AG09309 (cell line): Measurements from ENCODE around the gene TCIRG1.

Experiments
- DNase-seq: peaks from one replicate; pipeline ENCODE4 v3.0.0-alpha.2; 2010; ENCODE audit warnings: low read depth
- H3K4me3 ChIP-seq: 2 replicates; pipeline ENCODE4 v1.5.1; 2011; ENCODE audit warnings: mild to moderate bottlenecking, low read depth, low read length, moderate library complexity; ENCODE audit not compliant: control insufficient read depth
- TF ChIP-seq, protein P1 (sequence below): IDR thresholded peaks from 2 replicates; pipeline ENCODE4 v1.5.1; 2011; ENCODE audit warnings: mild to moderate bottlenecking, low read depth, low read length, inconsistent platforms; ENCODE audit not compliant: insufficient read depth, control insufficient read depth; ENCODE audit errors: missing control alignments

TCIRG1 gene

DNA sequence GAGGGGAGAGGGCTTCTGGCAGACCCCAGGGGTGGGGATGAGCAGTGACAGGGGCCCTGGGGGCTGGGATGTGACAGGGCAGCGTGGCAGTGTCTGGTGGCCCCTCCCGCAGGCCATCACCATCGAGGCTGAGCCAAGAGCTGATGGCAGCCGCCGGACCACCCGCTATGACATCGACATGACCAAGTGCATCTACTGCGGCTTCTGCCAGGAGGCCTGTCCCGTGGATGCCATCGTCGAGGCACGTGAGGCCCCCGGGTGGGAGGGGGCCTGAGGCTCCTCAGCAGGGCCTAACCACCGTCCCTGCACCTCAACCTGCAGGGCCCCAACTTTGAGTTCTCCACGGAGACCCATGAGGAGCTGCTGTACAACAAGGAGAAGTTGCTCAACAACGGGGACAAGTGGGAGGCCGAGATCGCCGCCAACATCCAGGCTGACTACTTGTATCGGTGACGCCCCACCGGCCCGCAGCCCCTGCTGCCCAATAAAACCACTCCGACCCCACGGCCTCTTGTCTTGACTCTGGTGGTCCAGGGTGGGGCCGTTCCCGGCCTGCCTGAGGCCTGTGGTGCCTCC lies 2.6 kb upstream of the TCIRG1 start:
- DNase-seq: no peak
- no peak overlapping the region for H3K4me3 ChIP-seq
- TF ChIP-seq, protein P1, sequence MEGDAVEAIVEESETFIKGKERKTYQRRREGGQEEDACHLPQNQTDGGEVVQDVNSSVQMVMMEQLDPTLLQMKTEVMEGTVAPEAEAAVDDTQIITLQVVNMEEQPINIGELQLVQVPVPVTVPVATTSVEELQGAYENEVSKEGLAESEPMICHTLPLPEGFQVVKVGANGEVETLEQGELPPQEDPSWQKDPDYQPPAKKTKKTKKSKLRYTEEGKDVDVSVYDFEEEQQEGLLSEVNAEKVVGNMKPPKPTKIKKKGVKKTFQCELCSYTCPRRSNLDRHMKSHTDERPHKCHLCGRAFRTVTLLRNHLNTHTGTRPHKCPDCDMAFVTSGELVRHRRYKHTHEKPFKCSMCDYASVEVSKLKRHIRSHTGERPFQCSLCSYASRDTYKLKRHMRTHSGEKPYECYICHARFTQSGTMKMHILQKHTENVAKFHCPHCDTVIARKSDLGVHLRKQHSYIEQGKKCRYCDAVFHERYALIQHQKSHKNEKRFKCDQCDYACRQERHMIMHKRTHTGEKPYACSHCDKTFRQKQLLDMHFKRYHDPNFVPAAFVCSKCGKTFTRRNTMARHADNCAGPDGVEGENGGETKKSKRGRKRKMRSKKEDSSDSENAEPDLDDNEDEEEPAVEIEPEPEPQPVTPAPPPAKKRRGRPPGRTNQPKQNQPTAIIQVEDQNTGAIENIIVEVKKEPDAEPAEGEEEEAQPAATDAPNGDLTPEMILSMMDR: no peak

DNA sequence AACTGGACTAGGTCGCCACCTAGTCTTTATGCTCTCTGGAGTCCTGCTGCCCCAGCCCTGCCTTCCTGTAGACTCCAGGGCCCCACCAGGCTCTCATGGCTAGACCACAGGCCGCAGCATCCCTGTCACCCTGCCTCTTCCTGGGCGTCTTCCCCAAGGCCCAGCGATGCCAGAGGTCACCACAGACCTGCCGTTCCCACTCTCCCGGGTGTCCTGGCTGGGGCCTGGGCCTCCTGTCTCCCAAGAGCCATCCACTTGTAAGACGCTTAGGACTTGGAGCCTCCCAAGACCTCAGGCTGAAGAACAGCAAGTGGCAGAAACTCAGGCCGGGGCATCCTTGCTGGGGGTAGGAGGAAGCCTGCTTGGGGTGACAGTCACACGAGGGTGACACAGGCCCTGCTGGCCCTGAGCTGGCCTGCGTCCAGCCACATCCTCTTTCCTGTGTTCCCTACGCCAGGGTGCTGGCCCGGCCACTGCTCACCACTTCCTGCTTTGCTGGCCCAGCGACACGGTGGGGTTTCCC lies 2.0 kb upstream of the TCIRG1 start:
- TF ChIP-seq, protein P1: no peak
- DNase-seq: no peak

DNA sequence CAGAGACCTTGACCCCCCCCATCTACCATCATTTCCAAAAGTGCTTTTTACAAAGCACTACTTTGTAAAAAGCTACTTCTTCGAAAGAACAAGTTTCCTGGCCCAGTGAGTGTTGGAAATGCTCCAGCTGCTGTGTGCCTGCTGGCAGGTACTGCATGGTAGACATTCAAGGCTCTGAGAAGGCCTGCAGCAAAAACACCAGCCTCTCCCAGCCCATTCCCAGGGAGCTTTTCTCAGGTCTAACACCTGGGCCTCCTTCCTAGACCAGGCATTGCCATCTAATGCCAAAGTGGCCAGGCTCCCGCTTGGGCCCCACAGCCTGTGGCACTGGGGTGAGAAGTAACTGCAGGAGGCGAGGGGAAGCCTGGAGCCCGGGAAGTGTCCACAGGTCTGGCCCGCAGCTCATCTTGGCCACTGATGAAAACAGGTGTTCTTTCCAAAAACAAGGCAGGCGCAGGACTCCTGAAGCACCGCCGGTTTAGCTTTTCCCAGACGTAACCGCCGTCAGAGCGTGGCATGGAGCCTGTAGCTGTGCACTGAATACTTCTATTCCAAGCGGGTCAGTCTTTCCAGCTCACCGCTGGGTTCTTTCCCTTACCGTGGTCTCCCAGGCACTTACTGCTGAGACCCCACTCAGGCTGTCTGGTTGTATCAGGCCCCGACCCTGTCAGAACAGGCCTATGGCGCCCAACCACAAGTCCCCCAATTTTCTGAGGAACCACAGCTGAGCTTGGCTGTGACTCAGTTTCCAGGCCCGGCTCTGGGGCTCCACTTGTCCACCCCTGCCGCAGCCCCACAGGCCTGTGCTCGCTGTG lies 1.2 kb upstream of the TCIRG1 start:
- DNase-seq: no peak
- H3K4me3 ChIP-seq: no peak overlapping the region
- TF ChIP-seq, protein P1: no peak

More for the DNA sequence above, 2.0 kb upstream of the TCIRG1 start:
- no peak overlapping the region for H3K4me3 ChIP-seq

DNA sequence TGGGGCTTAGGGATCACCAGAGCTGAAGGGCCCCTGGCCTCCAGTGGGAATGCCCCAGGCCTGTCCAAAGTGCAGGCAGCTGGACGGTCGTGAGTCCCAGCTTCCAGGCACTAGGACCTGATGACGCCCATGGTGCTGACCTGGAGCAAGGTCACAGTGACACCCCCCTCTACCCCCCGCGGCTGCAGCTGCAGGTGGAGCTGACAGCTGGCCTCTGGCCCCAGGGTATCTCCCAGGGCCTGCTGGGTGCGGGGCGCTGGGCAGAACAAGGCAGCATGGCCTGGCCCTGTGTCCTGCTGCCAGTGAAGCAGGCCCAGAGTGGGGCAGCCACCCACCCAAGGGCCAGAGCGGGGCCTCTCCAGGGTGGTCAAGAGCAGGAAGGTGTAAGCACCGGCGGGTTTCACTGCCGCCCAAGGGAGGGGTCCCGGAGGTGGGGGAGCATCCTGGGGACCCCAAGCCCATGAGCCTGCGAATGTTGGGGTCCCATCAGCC lies 553 bp upstream of the TCIRG1 start:
- peak overlapping the region; percentile 94 for H3K4me3 ChIP-seq
- TF ChIP-seq, protein P1: no peak
- DNase-seq: no peak

DNA sequence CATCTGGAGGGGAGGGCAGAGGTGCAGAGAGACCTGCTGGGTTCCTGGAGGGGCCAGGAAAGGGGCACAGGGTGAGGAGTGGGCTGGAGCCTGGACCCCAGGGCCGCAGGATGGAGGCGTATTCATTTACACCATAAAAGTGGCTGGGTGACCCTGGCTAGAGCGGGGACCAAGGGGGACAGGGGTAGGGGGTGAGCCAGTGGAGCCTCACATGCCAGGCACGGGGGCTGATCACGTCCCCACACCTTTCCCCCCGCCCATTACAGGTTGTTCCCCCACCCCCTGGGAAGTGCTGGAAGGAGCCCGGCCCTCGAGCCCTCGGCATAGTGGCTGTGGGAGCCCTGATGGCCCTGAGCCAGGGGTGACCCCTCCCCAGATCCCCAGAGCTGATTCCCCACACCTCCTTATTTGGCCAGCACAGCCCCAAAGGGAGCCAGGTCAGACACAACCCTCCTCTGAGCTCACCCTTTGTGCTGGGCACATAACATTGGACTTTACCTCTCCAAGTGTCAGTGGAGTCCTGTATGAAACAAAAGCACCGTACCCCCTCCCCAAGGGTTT lies 781 bp downstream of the TCIRG1 start:
- TF ChIP-seq, protein P1: no peak
- peak overlapping the region; percentile 94 for H3K4me3 ChIP-seq
- DNase-seq: no peak

DNA sequence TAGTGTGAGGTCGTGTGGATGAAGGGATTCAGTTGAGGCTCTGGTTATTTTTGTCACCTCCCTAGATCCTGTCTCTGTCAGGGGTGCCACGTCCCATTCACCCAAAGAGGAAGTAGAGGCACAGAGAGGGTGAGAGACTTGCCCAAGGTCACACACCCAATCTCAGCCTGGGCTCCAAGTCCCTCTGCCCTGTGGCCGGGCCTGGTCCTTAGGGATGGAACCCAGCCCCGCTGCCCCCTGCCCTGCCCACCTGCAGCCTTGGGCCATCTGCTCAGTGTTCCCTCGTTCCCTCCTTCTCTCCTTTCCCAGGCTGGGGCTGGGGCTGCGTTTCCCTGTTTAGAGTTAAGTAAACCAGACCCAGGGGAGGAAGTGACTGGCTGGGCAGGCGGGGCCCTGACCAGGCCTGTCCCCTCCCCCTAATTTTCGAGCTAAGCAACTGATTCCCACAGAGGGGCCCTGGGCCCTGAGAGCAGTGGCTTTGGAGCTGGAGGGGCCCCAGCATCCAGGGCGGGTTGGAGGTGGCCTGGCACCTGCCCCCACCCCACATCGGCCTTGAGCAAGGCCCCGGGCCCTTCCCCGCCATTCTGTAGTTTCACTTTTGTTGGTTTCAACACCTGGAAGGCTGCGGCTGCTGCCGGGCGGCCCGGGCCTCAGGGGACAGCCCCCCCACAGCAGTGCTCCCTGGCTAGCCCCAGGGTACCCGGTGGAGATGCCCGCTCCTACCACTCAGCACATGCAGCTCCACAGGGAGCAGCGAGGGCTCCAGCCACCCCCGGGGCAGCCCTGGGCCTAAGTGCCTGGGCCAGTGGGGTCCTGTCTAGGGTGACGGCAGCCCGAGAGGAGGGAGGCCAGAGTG lies 1.5 kb downstream of the TCIRG1 start:
- H3K4me3 ChIP-seq: peak overlapping the region; percentile 94
- no peak for DNase-seq
- TF ChIP-seq, protein P1: no peak
